Sigmoid colon (tissue), 7 donors: ENCODE results near the gene SOX6. TPM values are rescaled to one million over a fixed set of nuclear protein-coding genes. Genes with fewer than 3 reads are reported as not detected.

Experiments used
- DNase-seq: peaks from one replicate; pipeline ENCODE4 v3.0.0-alpha.2; 2019
- H3K27ac ChIP-seq, 4 donors: fragments of 200-600 bp; sonication (generic); one replicate each; pipeline ENCODE4 v1.5.1; 2016 to 2019; ENCODE audit warnings: mild to moderate bottlenecking in 1 of 4
- H3K27me3 ChIP-seq, 3 donors: fragments of 200-600 bp; sonication (generic); one replicate each; pipeline ENCODE4 v1.5.1; 2019; ENCODE audit warnings: mild to moderate bottlenecking in 1 of 3
- H3K36me3 ChIP-seq, 4 donors: fragments of 200-600 bp; sonication (generic); one replicate each; pipeline ENCODE4 v1.5.1; 2016 to 2019
- H3K4me1 ChIP-seq, 4 donors: fragments of 200-600 bp; sonication (generic); one replicate each; pipeline ENCODE4 v1.5.1; 2017 to 2019
- H3K4me3 ChIP-seq, 4 donors: fragments of 200-600 bp; sonication (generic); one replicate each; pipeline ENCODE4 v1.5.1; 2017 to 2019; ENCODE audit warnings: mild to moderate bottlenecking in 2 of 4, moderate library complexity in 1 of 4
- H3K9me3 ChIP-seq, 4 donors: fragments of 200-600 bp in 3 of 4; sonication (generic) in 3 of 4; one replicate each; pipeline versions ENCODE4 v1.5.1 to v1.6.1; 2013 to 2019
- CTCF ChIP-seq, 4 experiments: fragments of 450-650 bp in 3 of 4; fragments of 200-600 bp in 1 of 4; IDR thresholded peaks; one replicate each; pipeline ENCODE4 v1.5.1; 2016 to 2019; ENCODE audit warnings: antibody characterized with exemption in 4 of 4, mild to moderate bottlenecking in 3 of 4, moderate library complexity in 2 of 4
- EP300 ChIP-seq, 4 donors: sonication (generic); formaldehyde crosslinking; IDR thresholded peaks; one replicate each; pipeline ENCODE4 v1.6.1; 2017; ENCODE audit warnings: antibody characterized with exemption in 4 of 4
- POLR2A ChIP-seq, 2 donors: fragments of 450-650 bp; IDR thresholded peaks; one replicate each; pipeline ENCODE4 v1.6.1; 2016; ENCODE audit warnings: antibody characterized with exemption in 2 of 2, mild to moderate bottlenecking in 2 of 2, moderate library complexity in 2 of 2
- POLR2AphosphoS5 ChIP-seq, 4 donors: sonication (generic); formaldehyde crosslinking; IDR thresholded peaks; one replicate each; pipeline ENCODE4 v1.6.1; 2017; ENCODE audit warnings: antibody characterized with exemption in 4 of 4
- WGBS, 2 donors: extraction: QIAGEN DNeasy Blood & Tissue Kit; methylation state at CpG; one replicate each; pipeline ENCODE4 v1.1.7; 2013; 5-methylcytosine and 5-hydroxymethylcytosine counted together
- intact Hi-C: fragments of 100-400 bp; cut with DNase I; formaldehyde crosslinking; loops from one replicate; pipeline ENCODE4 v1.15.1; 2023
- polyA plus RNA-seq, 3 donors: library from polyadenylated mRNA; stranded (reverse); fragments of 200-250 nt; gene quantifications; one replicate each; pipeline ENCODE4 v1.2.3, GENCODE V29; 2013
- total RNA-seq, 4 donors: library from RNA; depleted of rRNA; stranded (reverse); fragments of >200 nt; gene quantifications; one replicate each; pipeline ENCODE4 v1.1.0, GENCODE V29; 2016
- donor health status: healthy with polysubstance abuse.
- donor health status: Bipolar disorder and iron deficiency.
- donor health status: healthy.

SOX6 gene
- total and polyA plus RNA-seq, 7 donors = 0.46 to 6.1 (median 1.7) TPM

DNA sequence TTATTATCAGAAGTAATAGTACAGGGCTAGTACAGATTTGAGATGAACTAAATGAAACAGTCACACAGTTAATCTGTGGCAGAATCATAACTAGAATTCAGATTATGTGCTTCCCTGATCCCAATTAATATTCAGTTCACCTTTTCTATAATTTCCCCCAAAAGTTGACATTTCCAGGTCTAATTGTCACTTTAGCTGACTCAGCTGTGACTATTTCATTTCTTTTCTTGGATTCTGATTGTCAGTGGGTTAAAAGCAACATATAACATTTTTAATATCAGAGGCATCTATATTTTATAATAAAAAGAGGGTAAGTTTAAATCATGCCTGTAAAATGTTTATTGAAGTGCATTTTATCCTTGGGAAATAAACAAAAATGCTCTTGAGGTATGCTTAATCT lies 28.8 kb upstream of the SOX6 start:
- no peak for DNase-seq
- Histone ChIP-seq H3K36me3 (no peaks in the 10 kb centered on the region), H3K9me3 (no peaks in the 10 kb centered on the region), H3K27ac (no peak overlapping the region), H3K4me1 (no peaks in the 10 kb centered on the region), H3K4me3 (no peak overlapping the region), H3K27me3 (no peaks in the 10 kb centered on the region)
- TF ChIP-seq CTCF (IDR thresholded peaks at IDR 0.05) = no peak
- intact Hi-C loops = no loop called here

DNA sequence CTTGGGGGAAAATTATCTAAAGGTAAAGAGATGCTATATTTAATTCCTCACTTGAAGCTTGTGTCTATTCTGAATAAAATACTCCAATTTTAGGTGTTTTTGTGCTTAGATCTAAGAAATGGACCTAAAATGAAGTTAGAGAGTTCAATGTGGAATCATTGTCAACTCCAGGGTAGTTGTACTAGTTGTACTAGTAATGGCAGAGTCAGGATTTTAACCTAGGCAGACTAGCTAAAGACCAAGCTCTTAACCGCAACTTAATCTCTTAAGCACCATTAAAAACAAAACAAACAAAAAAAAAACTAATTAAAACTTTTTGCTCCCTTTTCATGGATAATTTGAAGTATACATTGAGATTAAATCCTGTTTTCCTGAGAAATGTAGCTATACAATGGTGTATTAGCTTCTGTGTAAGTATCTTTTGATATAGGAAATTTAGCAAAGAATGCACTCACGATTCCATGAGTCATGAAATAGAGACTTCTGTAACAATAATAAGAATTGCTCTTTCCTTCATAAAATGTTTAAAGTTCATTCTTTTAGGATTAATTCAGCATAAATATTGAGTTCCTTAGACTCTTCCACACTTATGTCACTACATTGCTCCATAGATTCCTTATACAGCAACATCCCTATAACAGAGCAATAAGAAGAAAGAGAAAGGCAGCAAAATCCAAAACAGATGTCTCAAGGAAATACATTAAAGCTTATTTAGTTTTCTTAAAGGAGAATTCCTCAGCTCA lies 26.5 kb upstream of the SOX6 start:
- intact Hi-C loops = no loop called here
- WGBS, 2 donors = 84 to 88% methylated on average over 2 of the region's 2 CpGs

DNA sequence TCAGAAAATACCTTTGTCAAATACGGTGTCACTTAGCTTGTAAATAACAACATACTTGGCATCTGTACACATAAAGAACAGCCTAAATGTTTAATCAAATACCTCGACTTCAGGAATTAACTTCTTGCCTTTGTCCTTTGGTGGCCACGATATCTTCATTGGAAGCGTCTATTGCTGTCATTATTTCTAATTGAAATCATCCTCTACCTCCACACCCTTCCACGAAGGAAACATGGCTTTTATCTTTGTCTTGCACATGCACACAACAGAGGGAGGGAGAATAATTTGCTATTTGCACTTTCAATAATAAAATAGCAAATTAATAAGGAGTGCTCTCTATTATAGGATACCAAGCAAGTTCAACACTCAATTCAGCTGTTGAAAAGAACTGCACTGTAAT lies 25.8 kb upstream of the SOX6 start:
- 84 to 85% methylated on average over 5 of the region's 5 CpGs for WGBS, 2 donors
- Histone ChIP-seq H3K27me3 (no peaks in the 10 kb centered on the region), H3K4me3 (no peak overlapping the region), H3K4me1 (no peaks in the 10 kb centered on the region), H3K9me3 (no peaks in the 10 kb centered on the region), H3K27ac (no peak overlapping the region), H3K36me3 (no peaks in the 10 kb centered on the region)
- intact Hi-C loops = no loop called here
- TF ChIP-seq CTCF (IDR thresholded peaks at IDR 0.05) = no peak
- TF ChIP-seq POLR2AphosphoS5 (IDR thresholded peaks at IDR 0.05) = no peak
- no peak for TF ChIP-seq EP300 (IDR thresholded peaks at IDR 0.05)
- no peak for TF ChIP-seq POLR2A (IDR thresholded peaks at IDR 0.05)
- DNase-seq = no peak

More for the DNA sequence above, 26.5 kb upstream of the SOX6 start:
- DNase-seq = no peak
- no peaks in the 10 kb centered on the region for H3K9me3 ChIP-seq
- no peaks in the 10 kb centered on the region for H3K27me3 ChIP-seq
- no peaks in the 10 kb centered on the region for H3K4me1 ChIP-seq
- H3K27ac ChIP-seq = no peak overlapping the region
- no peak overlapping the region for H3K4me3 ChIP-seq
- H3K36me3 ChIP-seq = no peaks in the 10 kb centered on the region
- TF ChIP-seq CTCF (IDR thresholded peaks at IDR 0.05) (no peak), POLR2AphosphoS5 (IDR thresholded peaks at IDR 0.05) (no peak), EP300 (IDR thresholded peaks at IDR 0.05) (no peak), POLR2A (IDR thresholded peaks at IDR 0.05) (no peak)

- no peak overlapping the region for H3K4me3 ChIP-seq
- TF ChIP-seq EP300 (IDR thresholded peaks at IDR 0.05) (no peak), POLR2A (IDR thresholded peaks at IDR 0.05) (no peak), POLR2AphosphoS5 (IDR thresholded peaks at IDR 0.05) (no peak), CTCF (IDR thresholded peaks at IDR 0.05) (no peak)
These were observed 24.7 kb upstream of the SOX6 start for GRCh38 chr11:16380941-16381568.

GRCh38 chr11:16378906-16379305 lies 22.6 kb upstream of the SOX6 start:
- no peak for TF ChIP-seq POLR2AphosphoS5 (IDR thresholded peaks at IDR 0.05)
- no peak for TF ChIP-seq POLR2A (IDR thresholded peaks at IDR 0.05)
- no peak for TF ChIP-seq EP300 (IDR thresholded peaks at IDR 0.05)
- TF ChIP-seq CTCF (IDR thresholded peaks at IDR 0.05) = no peak
- Histone ChIP-seq H3K9me3 (no peaks in the 10 kb centered on the region), H3K4me3 (no peak overlapping the region), H3K27me3 (no peaks in the 10 kb centered on the region), H3K36me3 (no peaks in the 10 kb centered on the region), H3K4me1 (no peaks in the 10 kb centered on the region), H3K27ac (no peak overlapping the region)
- 94 to 96% methylated on average over 2 of the region's 2 CpGs for WGBS, 2 donors
- intact Hi-C loops = no loop called here
- no peak for DNase-seq

More at GRCh38 chr11:16380941-16381568, 24.7 kb upstream of the SOX6 start:
- H3K9me3 ChIP-seq = no peaks in the 10 kb centered on the region
- H3K27me3 ChIP-seq = no peaks in the 10 kb centered on the region
- no peak overlapping the region for H3K27ac ChIP-seq
- intact Hi-C loops = no loop called here
- DNase-seq = no peak
- H3K4me1 ChIP-seq = no peaks in the 10 kb centered on the region
- no peaks in the 10 kb centered on the region for H3K36me3 ChIP-seq
